ENCODE results near the gene RPS15. TPM values are rescaled to one million over a fixed set of nuclear protein-coding genes. Genes with fewer than 3 reads are reported as not detected.
A peak's percentile ranks its signal among the peaks of the same experiment; 100 is the strongest.

RPS15 gene
- total RNA-seq, 4 donors from 2014 or later = 1,297 to 2,978 (median 2,171) TPM

DNA sequence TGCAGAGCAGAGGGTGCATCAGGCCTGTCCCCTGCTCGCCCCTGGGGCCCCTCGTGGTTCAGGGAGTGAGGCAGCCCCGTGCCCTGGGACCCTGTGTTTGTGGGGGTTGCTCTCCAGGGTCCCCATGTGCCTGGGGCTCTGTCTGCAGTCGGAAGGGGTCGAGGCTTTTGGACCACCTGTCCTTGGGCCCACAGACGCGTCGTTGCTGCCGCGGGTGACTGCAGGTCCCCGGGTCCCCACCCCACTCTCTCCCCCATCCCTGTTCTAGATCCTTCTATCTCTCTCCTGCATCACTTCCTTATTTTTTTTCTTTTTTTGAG, 50.0 kb downstream of the RPS15 start:
- TF ChIP-seq, protein P1, sequence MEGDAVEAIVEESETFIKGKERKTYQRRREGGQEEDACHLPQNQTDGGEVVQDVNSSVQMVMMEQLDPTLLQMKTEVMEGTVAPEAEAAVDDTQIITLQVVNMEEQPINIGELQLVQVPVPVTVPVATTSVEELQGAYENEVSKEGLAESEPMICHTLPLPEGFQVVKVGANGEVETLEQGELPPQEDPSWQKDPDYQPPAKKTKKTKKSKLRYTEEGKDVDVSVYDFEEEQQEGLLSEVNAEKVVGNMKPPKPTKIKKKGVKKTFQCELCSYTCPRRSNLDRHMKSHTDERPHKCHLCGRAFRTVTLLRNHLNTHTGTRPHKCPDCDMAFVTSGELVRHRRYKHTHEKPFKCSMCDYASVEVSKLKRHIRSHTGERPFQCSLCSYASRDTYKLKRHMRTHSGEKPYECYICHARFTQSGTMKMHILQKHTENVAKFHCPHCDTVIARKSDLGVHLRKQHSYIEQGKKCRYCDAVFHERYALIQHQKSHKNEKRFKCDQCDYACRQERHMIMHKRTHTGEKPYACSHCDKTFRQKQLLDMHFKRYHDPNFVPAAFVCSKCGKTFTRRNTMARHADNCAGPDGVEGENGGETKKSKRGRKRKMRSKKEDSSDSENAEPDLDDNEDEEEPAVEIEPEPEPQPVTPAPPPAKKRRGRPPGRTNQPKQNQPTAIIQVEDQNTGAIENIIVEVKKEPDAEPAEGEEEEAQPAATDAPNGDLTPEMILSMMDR (IDR thresholded peaks at IDR 0.05) = no peak
- TF ChIP-seq EP300 (IDR thresholded peaks at IDR 0.05) = no peak
- TF ChIP-seq POLR2A (IDR thresholded peaks at IDR 0.05; ENCODE audit: low read depth) = no peak
- no peak for TF ChIP-seq POLR2AphosphoS5 (IDR thresholded peaks at IDR 0.05)
- intact Hi-C loops (cut with DNase I) = no loop called here
- 95% methylated on average over 11 of the region's 11 CpGs for WGBS
- H3K27ac ChIP-seq (replicated peaks in 1 of 4) = no peak overlapping the region
- peaks cover 17 to 21% (median 19%) of the 10 kb centered on the region in 4 donors for H3K4me1 ChIP-seq
- H3K36me3 ChIP-seq = no peaks in the 10 kb centered on the region
- peaks cover 0 to 18% (median 0%) of the 10 kb centered on the region in 4 donors for H3K27me3 ChIP-seq
- no peak for DNase-seq (ENCODE audit: extremely low spot score)
- no peaks in the 10 kb centered on the region for H3K9me3 ChIP-seq
- H3K4me3 ChIP-seq = no peak overlapping the region

DNA sequence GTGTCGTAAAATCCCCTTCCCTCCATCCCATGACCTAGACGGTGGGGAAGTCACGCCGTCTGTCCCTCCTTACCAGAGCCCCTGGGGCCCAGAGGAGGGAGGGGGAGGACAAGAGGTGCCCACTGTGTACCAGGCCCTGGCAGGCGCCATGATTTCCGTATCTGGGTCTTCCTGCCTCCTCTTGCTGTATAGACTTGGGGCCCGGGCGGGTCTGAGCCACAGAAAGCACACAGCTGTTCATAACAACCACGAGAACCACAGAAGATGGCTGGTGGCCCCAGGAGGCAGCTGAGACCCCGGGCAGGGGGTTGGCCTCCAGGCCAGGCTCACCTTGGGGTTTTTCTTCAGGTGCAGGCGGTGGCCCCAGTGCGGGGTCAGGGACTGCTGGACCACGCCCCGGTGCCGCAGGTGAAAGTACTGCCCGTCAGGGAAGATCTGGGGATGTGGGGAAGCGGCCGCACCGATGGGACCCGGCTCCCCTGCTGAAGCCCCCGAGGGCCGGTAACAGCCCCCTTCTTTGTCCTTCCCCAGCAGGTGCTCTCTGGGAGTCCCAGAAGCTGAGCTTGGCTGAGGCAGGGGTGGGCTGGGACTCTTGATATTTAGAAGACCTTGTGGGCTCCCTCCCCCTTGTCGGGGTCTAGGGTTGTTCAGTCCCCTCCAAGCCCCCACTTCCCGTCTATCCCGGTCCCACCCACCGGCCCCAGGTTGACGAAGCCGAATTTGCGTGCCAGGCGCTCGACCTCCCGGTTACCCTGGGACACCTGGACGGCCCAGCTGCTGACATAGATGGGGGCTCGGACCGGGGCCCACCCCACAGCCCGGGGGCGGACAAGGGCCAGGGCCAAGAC, 51.5 kb downstream of the RPS15 start:
- intact Hi-C loops (cut with DNase I) = no loop called here
- DNase-seq (ENCODE audit: extremely low spot score) = no peak
- Histone ChIP-seq H3K36me3 (no peaks in the 10 kb centered on the region), H3K4me3 (peak overlapping the region; percentile 54 to 75 (median 60)), H3K9me3 (no peaks in the 10 kb centered on the region), H3K4me1 (peaks cover 17 to 21% (median 19%) of the 10 kb centered on the region in 4 donors), H3K27me3 (peaks cover 0 to 18% (median 0%) of the 10 kb centered on the region in 4 donors), H3K27ac (replicated peaks in 1 of 4) (peak overlapping the region; percentile 76 to 85 (median 82))
- WGBS = 44% methylated on average over 19 of the region's 37 CpGs
- TF ChIP-seq EP300 (IDR thresholded peaks at IDR 0.05) (no peak), POLR2AphosphoS5 (IDR thresholded peaks at IDR 0.05) (no peak)

Other genes starting within 250 kb of the RPS15 start
- 10 to 100 TPM; 52.2 to 95.7 (median 73.2) TPM for gene STK11, start 232.6 kb upstream of the RPS15 start, total RNA-seq
- gene CBARP, start 200.4 kb upstream of the RPS15 start, total RNA-seq = 1 to 10 TPM in 1 of 4 donors, under 1 TPM in 2, not detected in 1; 0.58 to 1.0 (median 0.99) TPM
- 100 to 1,000 TPM in 2 of 4 donors, 10 to 100 TPM in 2; 77.5 to 140 (median 109) TPM for gene ATP5F1D, start 196.6 kb upstream of the RPS15 start, total RNA-seq
- 10 to 100 TPM; 20.3 to 72.2 (median 31.8) TPM for gene MIDN, start 189.8 kb upstream of the RPS15 start, total RNA-seq
- 100 to 1,000 TPM; 236 to 601 (median 429) TPM for gene CIRBP, start 169.1 kb upstream of the RPS15 start, total RNA-seq
- gene FAM174C, start 162.9 kb upstream of the RPS15 start, total RNA-seq = 10 to 100 TPM; 24.9 to 58.9 (median 43.6) TPM
- not detected for gene EFNA2, start 152.5 kb upstream of the RPS15 start, total RNA-seq
- gene NDUFS7, start 54.5 kb upstream of the RPS15 start, total RNA-seq = 100 to 1,000 TPM in 1 of 4 donors, 10 to 100 TPM in 3; 85.6 to 110 (median 89.4) TPM
- 10 to 100 TPM in 3 of 4 donors, 1 to 10 TPM in 1; 5.8 to 13.4 (median 11.9) TPM for gene GAMT, start 36.9 kb upstream of the RPS15 start, total RNA-seq
- gene DAZAP1, start 30.8 kb upstream of the RPS15 start, total RNA-seq = 10 to 100 TPM; 44.9 to 79.4 (median 52.9) TPM
- gene APC2, start 11.7 kb downstream of the RPS15 start, total RNA-seq = 1 to 10 TPM in 2 of 4 donors, under 1 TPM in 2; 0.42 to 1.8 (median 1.2) TPM
- gene C19orf25, start 40.8 kb downstream of the RPS15 start, total RNA-seq = 10 to 100 TPM; 21.6 to 43.6 (median 29.8) TPM
- 1 to 10 TPM; 1.9 to 5.4 (median 3.3) TPM for gene PCSK4, start 52.0 kb downstream of the RPS15 start, total RNA-seq
- gene REEP6, start 52.8 kb downstream of the RPS15 start, total RNA-seq = 1 to 10 TPM in 1 of 4 donors, under 1 TPM in 2, not detected in 1; 0.23 to 2.3 (median 0.99) TPM
- 1 to 10 TPM; 3.9 to 5.9 (median 4.7) TPM for gene ADAMTSL5, start 74.6 kb downstream of the RPS15 start, total RNA-seq
- gene PLK5, start 85.7 kb downstream of the RPS15 start, total RNA-seq = under 1 TPM in 1 of 4 donors, not detected in 3; 0.17 TPM
- 10 to 100 TPM; 21.6 to 64.4 (median 47.5) TPM for gene MEX3D, start 129.9 kb downstream of the RPS15 start, total RNA-seq
- gene MBD3, start 154.5 kb downstream of the RPS15 start, total RNA-seq = 100 to 1,000 TPM in 3 of 4 donors, 10 to 100 TPM in 1; 81.8 to 152 (median 114) TPM
- 100 to 1,000 TPM; 111 to 152 (median 132) TPM for gene UQCR11, start 167.1 kb downstream of the RPS15 start, total RNA-seq
- 10 to 100 TPM; 32.0 to 53.6 (median 46.5) TPM for gene TCF3, start 214.2 kb downstream of the RPS15 start, total RNA-seq

Data from esophagus muscularis mucosa (tissue), 4 donors.